ENCODE data around the gene LRTM1.

Gene LRTM1

GRCh38 chr3:54871867-54872266 lies 56.0 kb downstream of the LRTM1 start:
- no peaks in the 10 kb centered on the region for H3K9me3 ChIP-seq (ENCODE audit: severe bottlenecking)
- H3K27me3 ChIP-seq (ENCODE audit: insufficient read depth, poor library complexity, severe bottlenecking) = no peaks in the 10 kb centered on the region
- TF ChIP-seq CTCF (IDR thresholded peaks at IDR 0.05; ENCODE audit: poor library complexity, severe bottlenecking) = no peak
- H3K4me1 ChIP-seq (ENCODE audit: insufficient read depth, poor library complexity, severe bottlenecking) = no peaks in the 10 kb centered on the region
- ATAC-seq (ENCODE audit: low read depth) = no peak
- no peak overlapping the region for H3K27ac ChIP-seq (ENCODE audit: poor library complexity, severe bottlenecking)
- no peak overlapping the region for H3K4me3 ChIP-seq (ENCODE audit: severe bottlenecking)
- no peaks in the 10 kb centered on the region for H3K36me3 ChIP-seq (ENCODE audit: low read depth)
- DNase-seq (ENCODE audit: low spot score) = no peak

- ATAC-seq (ENCODE audit: low read depth) (peak; percentile 88), DNase-seq (ENCODE audit: low spot score) (no peak)
- H3K27me3 ChIP-seq (ENCODE audit: insufficient read depth, poor library complexity, severe bottlenecking) = no peaks in the 10 kb centered on the region
Measured at GRCh38 chr3:54870423-54870822, 57.4 kb downstream of the LRTM1 start.

More at GRCh38 chr3:54870423-54870822, 57.4 kb downstream of the LRTM1 start:
- H3K36me3 ChIP-seq (ENCODE audit: low read depth) = no peaks in the 10 kb centered on the region
- H3K4me1 ChIP-seq (ENCODE audit: insufficient read depth, poor library complexity, severe bottlenecking) = no peaks in the 10 kb centered on the region
- H3K4me3 ChIP-seq (ENCODE audit: severe bottlenecking) = no peak overlapping the region
- no peaks in the 10 kb centered on the region for H3K9me3 ChIP-seq (ENCODE audit: severe bottlenecking)
- no peak overlapping the region for H3K27ac ChIP-seq (ENCODE audit: poor library complexity, severe bottlenecking)
- peak; percentile 74 for TF ChIP-seq CTCF (IDR thresholded peaks at IDR 0.05; ENCODE audit: poor library complexity, severe bottlenecking)
